Liver (tissue), 9 donors: ENCODE measurements around the gene CTU2. TPM values are rescaled to one million over a fixed set of nuclear protein-coding genes. Genes with fewer than 3 reads are reported as not detected.

Source experiments
- DNase-seq: peaks from one replicate; pipeline ENCODE4 v3.0.0-alpha.2; 2017; ENCODE audit warnings: low spot score
- H3K27ac ChIP-seq, 2 donors: one replicate each; pipeline ENCODE4 v1.7.0; 2013; ENCODE audit warnings: inconsistent platforms in 2 of 2, low read length in 2 of 2, control low read depth in 1 of 2, low read depth in 1 of 2, mild to moderate bottlenecking in 1 of 2
- H3K27me3 ChIP-seq, 4 donors: one replicate each; pipeline versions ENCODE4 v1.6.1 to v1.7.0; 2013; ENCODE audit warnings: low read length in 3 of 4, inconsistent platforms in 1 of 4, mild to moderate bottlenecking in 1 of 4, moderate library complexity in 1 of 4; ENCODE audit not compliant: control insufficient read depth in 4 of 4, insufficient read depth in 4 of 4
- H3K36me3 ChIP-seq, 4 donors: one replicate each; pipeline versions ENCODE4 v1.6.1 to v1.7.0; 2013; ENCODE audit warnings: low read length in 3 of 4, mild to moderate bottlenecking in 3 of 4, low read depth in 1 of 4, moderate library complexity in 1 of 4; ENCODE audit not compliant: control insufficient read depth in 4 of 4, insufficient read depth in 3 of 4
- H3K4me1 ChIP-seq, 4 donors: one replicate each; pipeline versions ENCODE4 v1.6.1 to v1.7.0; 2013; ENCODE audit warnings: low read length in 3 of 4, mild to moderate bottlenecking in 3 of 4, moderate library complexity in 1 of 4; ENCODE audit not compliant: control insufficient read depth in 4 of 4, insufficient read depth in 4 of 4
- H3K4me3 ChIP-seq, 3 donors: one replicate each; pipeline versions ENCODE4 v1.6.1 to v1.7.0; 2013; ENCODE audit warnings: low read length in 3 of 3, control low read depth in 1 of 3, low read depth in 1 of 3, mild to moderate bottlenecking in 1 of 3
- H3K9ac ChIP-seq, 2 donors: one replicate each; pipeline ENCODE4 v1.7.0; 2013; ENCODE audit warnings: low read length in 2 of 2, mild to moderate bottlenecking in 2 of 2, moderate library complexity in 2 of 2, control low read depth in 1 of 2, low read depth in 1 of 2
- H3K9me3 ChIP-seq, 4 donors: one replicate each; pipeline versions ENCODE4 v1.6.1 to v1.7.0; 2013; ENCODE audit warnings: low read length in 3 of 4; ENCODE audit not compliant: control insufficient read depth in 4 of 4
- EGR1 ChIP-seq, 2 donors: IDR thresholded peaks; 2 replicates each; pipeline ENCODE4 v1.6.1; 2016 to 2018; ENCODE audit warnings: antibody characterized with exemption in 2 of 2, low read depth in 2 of 2
- FOXA1 ChIP-seq: IDR thresholded peaks from 2 replicates; pipeline ENCODE4 v1.6.1; 2016; ENCODE audit warnings: antibody characterized with exemption
- FOXA2 ChIP-seq: IDR thresholded peaks from 2 replicates; pipeline ENCODE4 v1.6.1; 2016; ENCODE audit warnings: antibody characterized with exemption
- GABPA ChIP-seq, 2 donors: IDR thresholded peaks in 1 of 2; conservative IDR thresholded peaks in 1 of 2; 2 replicates each; pipeline ENCODE4 v1.6.1; 2016; ENCODE audit warnings: antibody characterized with exemption in 2 of 2, mild to moderate bottlenecking in 1 of 2, moderate library complexity in 1 of 2
- HNF4A ChIP-seq, 2 donors: conservative IDR thresholded peaks; 2 replicates each; pipeline ENCODE4 v1.6.1; 2016; ENCODE audit warnings: antibody characterized with exemption in 2 of 2, mild to moderate bottlenecking in 2 of 2
- HNF4G ChIP-seq: IDR thresholded peaks from 2 replicates; pipeline ENCODE4 v1.6.1; 2016; ENCODE audit warnings: antibody characterized with exemption
- JUND ChIP-seq, 2 donors: IDR thresholded peaks; 2 replicates each; pipeline ENCODE4 v1.6.1; 2016; ENCODE audit warnings: antibody characterized with exemption in 2 of 2
- NR2F2 ChIP-seq: IDR thresholded peaks from 2 replicates; pipeline ENCODE4 v1.6.1; 2016; ENCODE audit warnings: antibody characterized with exemption
- RAD21 ChIP-seq, 2 donors: IDR thresholded peaks; 2 replicates each; pipeline ENCODE4 v1.6.1; 2016; ENCODE audit warnings: antibody characterized with exemption in 2 of 2, mild to moderate bottlenecking in 2 of 2
- RXRA ChIP-seq, 2 donors: IDR thresholded peaks; 2 replicates each; pipeline ENCODE4 v1.6.1; 2017 to 2018; ENCODE audit warnings: antibody characterized with exemption in 2 of 2, mild to moderate bottlenecking in 1 of 2
- SP1 ChIP-seq: IDR thresholded peaks from 2 replicates; pipeline ENCODE4 v1.6.1; 2018; ENCODE audit warnings: antibody characterized with exemption, mild to moderate bottlenecking
- TAF1 ChIP-seq: conservative IDR thresholded peaks from 2 replicates; pipeline ENCODE4 v1.6.1; 2016; ENCODE audit warnings: antibody characterized with exemption, mild to moderate bottlenecking
- YY1 ChIP-seq: IDR thresholded peaks from 2 replicates; pipeline ENCODE4 v1.6.1; 2016; ENCODE audit warnings: antibody characterized with exemption, mild to moderate bottlenecking
- WGBS: extraction: QIAGEN DNeasy Blood & Tissue Kit; methylation state at CpG from one replicate; pipeline ENCODE4 v1.1.7; 2013; 5-methylcytosine and 5-hydroxymethylcytosine counted together
- polyA plus RNA-seq, 2 donors: library from polyadenylated mRNA; stranded (reverse) in 1 of 2; unstranded in 1 of 2; fragments of 200-250 nt in 1 of 2; fragments of >200 nt in 1 of 2; fragmentation: Nextera tagmentation in 1 of 2; extraction: Ambion mirVana in 1 of 2; gene quantifications; one replicate each; pipeline versions ENCODE4 v1.2.1 to v1.2.3, GENCODE V29; 2013 to 2015
- total RNA-seq, 2 donors: library from RNA; depleted of rRNA; stranded (reverse); fragments of >200 nt; gene quantifications; one replicate each; pipeline ENCODE4 v1.2.3, GENCODE V29; 2014
- TF ChIP-seq, protein P1 (sequence below): IDR thresholded peaks from 2 replicates; pipeline ENCODE4 v1.6.1; 2016; ENCODE audit warnings: antibody characterized with exemption
- TF ChIP-seq, protein P2 (sequence below): fragments of 150-350 bp; IDR thresholded peaks from 2 replicates; pipeline ENCODE4 v1.5.1; 2017; ENCODE audit warnings: improper control_type of control experiment, low read depth, low read length; ENCODE audit not compliant: missing input control
- TF ChIP-seq, protein P3 (sequence below): IDR thresholded peaks from 2 replicates; pipeline ENCODE4 v1.6.1; 2016; ENCODE audit warnings: antibody characterized with exemption
- TF ChIP-seq, protein P4 (sequence below): IDR thresholded peaks from 2 replicates; pipeline ENCODE4 v1.6.1; 2016; ENCODE audit warnings: antibody characterized with exemption, mild to moderate bottlenecking
- donor health status: healthy.
- donor health status: healthy.
- donor health status: healthy.
- donor health status: healthy.
- donor health status: healthy.

Gene CTU2
- total and polyA plus RNA-seq, 4 donors, result 7.0 to 8.5 (median 7.4) TPM

DNA sequence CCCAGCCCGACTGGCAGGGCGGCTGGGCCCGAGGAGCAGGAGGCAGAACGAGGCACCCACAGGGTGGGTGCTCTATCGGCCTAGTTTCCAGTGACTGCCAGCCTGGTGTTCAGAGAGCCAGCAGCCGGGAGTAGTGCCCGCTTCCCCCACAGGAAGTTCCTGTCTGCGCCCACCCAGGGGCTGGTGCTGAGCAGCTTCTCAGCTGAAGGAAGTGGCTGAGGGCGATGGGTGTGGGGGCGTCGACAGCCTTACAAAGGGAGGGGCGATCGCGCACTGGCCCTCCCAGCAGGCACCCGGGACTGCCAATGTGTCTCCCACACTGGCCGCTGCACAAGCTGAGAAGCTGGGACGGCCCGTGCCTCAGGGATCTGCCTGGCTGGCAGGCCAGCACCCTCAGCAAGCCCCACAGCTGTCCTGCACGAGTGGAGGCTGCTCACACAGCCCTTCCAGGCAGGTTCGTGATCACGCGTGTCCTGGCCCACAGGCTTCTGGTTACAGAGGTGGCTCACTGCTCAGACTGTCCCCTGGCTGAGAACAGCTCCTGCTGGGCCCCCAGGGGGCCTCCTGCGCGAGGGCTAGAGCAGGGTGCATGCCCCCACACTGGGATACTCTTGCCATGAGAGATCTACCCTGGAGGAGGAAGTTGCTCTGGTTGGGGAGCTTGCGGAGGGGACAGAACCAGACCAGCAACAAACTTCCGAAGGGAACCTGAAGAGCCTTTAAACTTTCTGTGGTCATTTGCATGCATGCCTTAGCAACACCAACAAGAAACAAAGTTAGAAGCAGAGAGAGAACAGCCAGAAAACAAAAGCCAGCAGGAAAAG, 2.6 kb upstream of the CTU2 start:
- DNase-seq, result no peak
- peaks cover 0 to 4% (median 2%) of the 10 kb centered on the region in 4 donors for H3K36me3 ChIP-seq
- no peaks in the 10 kb centered on the region for H3K9me3 ChIP-seq
- H3K27me3 ChIP-seq, result no peaks in the 10 kb centered on the region
- peaks cover 6 to 40% (median 27%) of the 10 kb centered on the region in 4 donors for H3K4me1 ChIP-seq
- H3K9ac ChIP-seq, result peak overlapping the region; percentile 48 to 71
- 65% methylated on average over 26 of the region's 26 CpGs for WGBS
- H3K4me3 ChIP-seq, result no peak overlapping the region
- TF ChIP-seq HNF4A (conservative IDR thresholded peaks at IDR 0.05), result no peak
- H3K27ac ChIP-seq, result peak overlapping the region; percentile 81 to 84

DNA sequence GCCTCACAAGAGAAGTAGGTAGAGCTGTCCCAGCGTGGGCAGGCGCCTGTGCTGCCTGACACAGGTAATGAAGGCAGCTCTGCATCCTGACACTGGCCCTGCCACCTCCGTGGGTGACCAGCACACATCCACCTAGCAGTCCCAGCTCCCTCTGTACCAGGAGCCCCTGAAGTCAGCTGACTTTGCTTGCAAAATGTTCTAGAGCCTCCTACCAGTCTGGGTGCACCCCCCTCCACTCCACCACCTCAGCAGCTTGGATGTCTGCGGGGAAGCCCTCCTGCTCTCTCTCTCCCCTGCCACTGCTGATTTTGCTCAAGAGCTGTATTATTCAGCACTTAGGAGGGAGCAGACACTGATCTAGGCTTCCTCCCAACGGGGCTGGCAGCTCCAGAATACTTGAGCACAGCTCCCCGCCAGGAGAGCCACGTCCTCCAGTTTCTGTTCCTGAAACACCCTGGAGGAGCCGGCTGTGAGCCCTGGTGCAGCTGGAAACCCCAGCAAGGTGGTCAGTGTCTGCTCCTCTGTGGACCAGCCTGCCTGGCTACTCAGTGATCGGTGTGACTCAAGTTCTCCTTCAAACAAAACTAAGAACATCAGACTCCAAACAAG, 1.1 kb upstream of the CTU2 start:
- peaks cover 6 to 40% (median 27%) of the 10 kb centered on the region in 4 donors for H3K4me1 ChIP-seq
- H3K27me3 ChIP-seq, result no peaks in the 10 kb centered on the region
- H3K9me3 ChIP-seq, result no peaks in the 10 kb centered on the region
- H3K4me3 ChIP-seq, result peak overlapping the region; percentile 71 to 90 (median 77)
- peak overlapping the region; percentile 81 to 84 for H3K27ac ChIP-seq
- WGBS, result 35% methylated on average over 9 of the region's 9 CpGs
- TF ChIP-seq, protein P1, sequence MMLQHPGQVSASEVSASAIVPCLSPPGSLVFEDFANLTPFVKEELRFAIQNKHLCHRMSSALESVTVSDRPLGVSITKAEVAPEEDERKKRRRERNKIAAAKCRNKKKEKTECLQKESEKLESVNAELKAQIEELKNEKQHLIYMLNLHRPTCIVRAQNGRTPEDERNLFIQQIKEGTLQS, result no peak
- TF ChIP-seq EGR1 (IDR thresholded peaks at IDR 0.05; ENCODE audit: low read depth in 2 of 2) (no peak), GABPA (IDR thresholded peaks at IDR 0.05 in 1 of 2, conservative IDR thresholded peaks at IDR 0.05 in 1 of 2) (no peak), HNF4A (conservative IDR thresholded peaks at IDR 0.05) (no peak), SP1 (no peak), RXRA (IDR thresholded peaks at IDR 0.05) (no peak), TAF1 (no peak), YY1 (no peak), RAD21 (IDR thresholded peaks at IDR 0.05) (no peak), NR2F2 (no peak), FOXA2 (no peak), FOXA1 (no peak), HNF4G (no peak)
- TF ChIP-seq, protein P2, sequence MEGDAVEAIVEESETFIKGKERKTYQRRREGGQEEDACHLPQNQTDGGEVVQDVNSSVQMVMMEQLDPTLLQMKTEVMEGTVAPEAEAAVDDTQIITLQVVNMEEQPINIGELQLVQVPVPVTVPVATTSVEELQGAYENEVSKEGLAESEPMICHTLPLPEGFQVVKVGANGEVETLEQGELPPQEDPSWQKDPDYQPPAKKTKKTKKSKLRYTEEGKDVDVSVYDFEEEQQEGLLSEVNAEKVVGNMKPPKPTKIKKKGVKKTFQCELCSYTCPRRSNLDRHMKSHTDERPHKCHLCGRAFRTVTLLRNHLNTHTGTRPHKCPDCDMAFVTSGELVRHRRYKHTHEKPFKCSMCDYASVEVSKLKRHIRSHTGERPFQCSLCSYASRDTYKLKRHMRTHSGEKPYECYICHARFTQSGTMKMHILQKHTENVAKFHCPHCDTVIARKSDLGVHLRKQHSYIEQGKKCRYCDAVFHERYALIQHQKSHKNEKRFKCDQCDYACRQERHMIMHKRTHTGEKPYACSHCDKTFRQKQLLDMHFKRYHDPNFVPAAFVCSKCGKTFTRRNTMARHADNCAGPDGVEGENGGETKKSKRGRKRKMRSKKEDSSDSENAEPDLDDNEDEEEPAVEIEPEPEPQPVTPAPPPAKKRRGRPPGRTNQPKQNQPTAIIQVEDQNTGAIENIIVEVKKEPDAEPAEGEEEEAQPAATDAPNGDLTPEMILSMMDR, result no peak
- TF ChIP-seq, protein P3, sequence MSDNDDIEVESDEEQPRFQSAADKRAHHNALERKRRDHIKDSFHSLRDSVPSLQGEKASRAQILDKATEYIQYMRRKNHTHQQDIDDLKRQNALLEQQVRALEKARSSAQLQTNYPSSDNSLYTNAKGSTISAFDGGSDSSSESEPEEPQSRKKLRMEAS, result no peak
- H3K36me3 ChIP-seq, result no peaks in the 10 kb centered on the region
- H3K9ac ChIP-seq, result peak overlapping the region; percentile 34 to 83
- DNase-seq, result no peak

DNA sequence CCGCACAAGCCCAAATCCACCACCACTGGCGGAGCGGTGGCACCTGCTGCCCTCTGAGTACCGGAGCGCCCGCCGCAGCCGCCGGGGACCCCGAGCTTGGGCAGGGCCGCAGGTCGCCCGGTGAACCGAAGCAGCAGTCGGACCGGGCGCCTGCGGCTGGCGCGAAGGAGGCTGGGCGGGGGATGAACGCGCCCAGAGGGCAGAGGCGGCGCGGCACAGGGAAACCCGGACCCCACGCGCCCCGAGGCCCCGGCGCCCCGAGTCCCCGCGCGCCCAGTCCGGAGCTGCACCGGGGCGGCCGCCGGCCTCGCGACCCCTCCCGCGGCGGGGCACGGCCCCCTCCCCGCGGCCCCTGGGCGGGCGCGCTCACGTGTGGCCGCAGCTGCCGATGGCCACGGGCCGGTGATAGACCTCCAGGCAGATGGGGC, 488 bp upstream of the CTU2 start:
- TF ChIP-seq RAD21 (IDR thresholded peaks at IDR 0.05), result no peak
- TF ChIP-seq, protein P4, sequence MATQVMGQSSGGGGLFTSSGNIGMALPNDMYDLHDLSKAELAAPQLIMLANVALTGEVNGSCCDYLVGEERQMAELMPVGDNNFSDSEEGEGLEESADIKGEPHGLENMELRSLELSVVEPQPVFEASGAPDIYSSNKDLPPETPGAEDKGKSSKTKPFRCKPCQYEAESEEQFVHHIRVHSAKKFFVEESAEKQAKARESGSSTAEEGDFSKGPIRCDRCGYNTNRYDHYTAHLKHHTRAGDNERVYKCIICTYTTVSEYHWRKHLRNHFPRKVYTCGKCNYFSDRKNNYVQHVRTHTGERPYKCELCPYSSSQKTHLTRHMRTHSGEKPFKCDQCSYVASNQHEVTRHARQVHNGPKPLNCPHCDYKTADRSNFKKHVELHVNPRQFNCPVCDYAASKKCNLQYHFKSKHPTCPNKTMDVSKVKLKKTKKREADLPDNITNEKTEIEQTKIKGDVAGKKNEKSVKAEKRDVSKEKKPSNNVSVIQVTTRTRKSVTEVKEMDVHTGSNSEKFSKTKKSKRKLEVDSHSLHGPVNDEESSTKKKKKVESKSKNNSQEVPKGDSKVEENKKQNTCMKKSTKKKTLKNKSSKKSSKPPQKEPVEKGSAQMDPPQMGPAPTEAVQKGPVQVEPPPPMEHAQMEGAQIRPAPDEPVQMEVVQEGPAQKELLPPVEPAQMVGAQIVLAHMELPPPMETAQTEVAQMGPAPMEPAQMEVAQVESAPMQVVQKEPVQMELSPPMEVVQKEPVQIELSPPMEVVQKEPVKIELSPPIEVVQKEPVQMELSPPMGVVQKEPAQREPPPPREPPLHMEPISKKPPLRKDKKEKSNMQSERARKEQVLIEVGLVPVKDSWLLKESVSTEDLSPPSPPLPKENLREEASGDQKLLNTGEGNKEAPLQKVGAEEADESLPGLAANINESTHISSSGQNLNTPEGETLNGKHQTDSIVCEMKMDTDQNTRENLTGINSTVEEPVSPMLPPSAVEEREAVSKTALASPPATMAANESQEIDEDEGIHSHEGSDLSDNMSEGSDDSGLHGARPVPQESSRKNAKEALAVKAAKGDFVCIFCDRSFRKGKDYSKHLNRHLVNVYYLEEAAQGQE, result no peak
- TF ChIP-seq FOXA1, result no peak
- TF ChIP-seq JUND (IDR thresholded peaks at IDR 0.05), result no peak
- TF ChIP-seq, protein P2, result no peak
- no peak for TF ChIP-seq HNF4G
- TF ChIP-seq FOXA2, result no peak
- TF ChIP-seq EGR1 (IDR thresholded peaks at IDR 0.05; ENCODE audit: low read depth in 2 of 2), result no peak
- TF ChIP-seq SP1, result no peak
- H3K4me3 ChIP-seq, result peak overlapping the region; percentile 77 to 90 (median 83)
- H3K4me1 ChIP-seq, result peaks cover 6 to 40% (median 25%) of the 10 kb centered on the region in 4 donors
- under 1% methylated on average over 57 of the region's 57 CpGs for WGBS
- H3K9ac ChIP-seq, result peak overlapping the region; percentile 80 to 83
- no peak for DNase-seq
- H3K27me3 ChIP-seq, result no peaks in the 10 kb centered on the region
- H3K36me3 ChIP-seq, result no peaks in the 10 kb centered on the region
- no peaks in the 10 kb centered on the region for H3K9me3 ChIP-seq
- peak overlapping the region; percentile 81 to 84 for H3K27ac ChIP-seq
